K562 (cell line): ENCODE data around the gene A2ML1. TPM values are rescaled to one million over a fixed set of nuclear protein-coding genes. Genes with fewer than 3 reads are reported as not detected.

Experiments
- ATAC-seq: fragments of 200-7000 bp; cut with Tn5 transposase; 3 replicates; pipeline ENCODE4 v1.9.1; 2020; ENCODE audit warnings: moderate library complexity
- BruUV-seq: library from RNA; stranded (reverse); fragments of 400-500 nt; replicated peaks from 2 replicates; lab custom pipeline; 2021; lab: Mats Ljungman, UMichigan
- CTCF ChIA-PET: fragments of 300-600 bp; formaldehyde crosslinking; extraction: SDS; loops from one replicate; lab custom pipeline; 2021; ENCODE audit warnings: low intra/inter-chr PET ratio; lab: Yijun Ruan, JAX
- POLR2A ChIA-PET: fragments of 300-600, 350-650 bp; sonication (Branson Sonifier 250); formaldehyde crosslinking; extraction: SDS; loops from one replicate; lab custom pipeline; 2021; ENCODE audit warnings: antibody characterized with exemption, inconsistent platforms; lab: Yijun Ruan, JAX
- DNase-seq, 4 experiments: peaks; one replicate each; pipeline versions ENCODE4 v3.0.0 to v3.0.0-alpha.2; 2011 to 2018; ENCODE audit warnings: low spot score in 3 of 4, mixed read lengths in 3 of 4; ENCODE audit errors: extremely low read depth in 1 of 4
- FAIRE-seq: peaks from 2 replicates; lab custom pipeline; 2011; peaks lifted over from hg19 to GRCh38; lab: Jason Lieb, UNC
- H2AFZ ChIP-seq: 2 replicates; pipeline ENCODE4 v1.6.0; 2011; ENCODE audit warnings: low read depth, low read length, control low read depth, inconsistent platforms
- H3K27ac ChIP-seq: fragments of 200-600 bp; 3 replicates; pipeline ENCODE4 v1.8.0; 2011; ENCODE audit warnings: low read depth, mild to moderate bottlenecking, control low read depth, inconsistent platforms, low read length, moderate library complexity, mixed read lengths; ENCODE audit errors: extremely low read depth
- H3K27me3 ChIP-seq, 2 experiments: fragments of 300-600 bp in 1 of 2; 2 replicates in 1 of 2; 3 replicates in 1 of 2; pipeline versions ENCODE4 v1.6.0 to v1.8.0; 2011; ENCODE audit warnings: inconsistent platforms in 2 of 2, low read length in 2 of 2, mild to moderate bottlenecking in 1 of 2, mixed read lengths in 1 of 2, moderate library complexity in 1 of 2; ENCODE audit not compliant: control insufficient read depth in 2 of 2, insufficient read depth in 2 of 2
- H3K36me3 ChIP-seq: fragments of 300-600 bp; 3 replicates; pipeline ENCODE4 v1.8.0; 2011; ENCODE audit warnings: mild to moderate bottlenecking, low read length, inconsistent platforms; ENCODE audit not compliant: control insufficient read depth, insufficient read depth
- H3K4me1 ChIP-seq, 2 experiments: fragments of 200-600 bp in 1 of 2; replicated peaks in 1 of 2; 2 replicates in 1 of 2; 3 replicates in 1 of 2; pipeline versions ENCODE4 v1.5.1 to v1.8.0; 2011; ENCODE audit warnings: inconsistent platforms in 2 of 2, low read length in 2 of 2, mild to moderate bottlenecking in 1 of 2, mixed read lengths in 1 of 2, moderate library complexity in 1 of 2; ENCODE audit not compliant: control insufficient read depth in 2 of 2, insufficient read depth in 2 of 2
- H3K4me2 ChIP-seq: 2 replicates; pipeline ENCODE4 v1.6.1; 2011; ENCODE audit warnings: low read length, control low read depth, inconsistent platforms, mixed read lengths; ENCODE audit not compliant: insufficient read depth
- H3K4me3 ChIP-seq: fragments of 200-600 bp; sonication (generic), shearing (Covaris generic); 2 replicates; pipeline ENCODE4 v1.5.1; 2016; ENCODE audit warnings: control low read depth, inconsistent platforms
- H3K79me2 ChIP-seq: fragments of 200-600 bp; 3 replicates; pipeline ENCODE4 v1.8.0; 2011; ENCODE audit warnings: low read length, inconsistent platforms; ENCODE audit not compliant: control insufficient read depth, insufficient read depth
- H3K9ac ChIP-seq, 2 experiments: 2 replicates each; pipeline versions ENCODE4 v1.6.0 to v1.6.1; 2011; ENCODE audit warnings: low read depth in 2 of 2, low read length in 2 of 2, control low read depth in 1 of 2, inconsistent platforms in 1 of 2, mild to moderate bottlenecking in 1 of 2, mixed read lengths in 1 of 2; ENCODE audit not compliant: insufficient read depth in 1 of 2
- H3K9me1 ChIP-seq: one replicate; pipeline ENCODE4 v1.6.0; 2011; ENCODE audit warnings: inconsistent platforms, mild to moderate bottlenecking, low read length, moderate library complexity; ENCODE audit not compliant: control insufficient read depth, insufficient read depth
- H3K9me3 ChIP-seq: replicated peaks from 2 replicates; pipeline ENCODE4 v1.5.1; 2011; ENCODE audit warnings: low read depth, low read length, inconsistent platforms; ENCODE audit not compliant: control insufficient read depth, insufficient read depth
- H4K20me1 ChIP-seq: replicated peaks from 2 replicates; pipeline ENCODE4 v1.6.1; 2011; ENCODE audit warnings: low read length, inconsistent platforms, mixed read lengths; ENCODE audit not compliant: control insufficient read depth, insufficient read depth
- CC2D1A ChIP-seq: fragments of 450-650 bp; IDR thresholded peaks from 2 replicates; pipeline ENCODE4 v1.6.1; 2017; ENCODE audit warnings: mild to moderate bottlenecking
- CHAMP1 ChIP-seq: fragments of 450-650 bp; IDR thresholded peaks from 2 replicates; pipeline ENCODE4 v1.6.1; 2016; ENCODE audit warnings: mild to moderate bottlenecking
- HMG20A ChIP-seq: fragments of 450-650 bp; formaldehyde crosslinking; conservative IDR thresholded peaks from 2 replicates; pipeline ENCODE4 v1.4.0; 2020; ENCODE audit warnings: mild to moderate bottlenecking, mixed read lengths
- MBD1 ChIP-seq: fragments of 250-450 bp; sonication (Bioruptor Pico); IDR thresholded peaks from 2 replicates; pipeline ENCODE4 v1.8.0; 2022; ENCODE audit warnings: inconsistent platforms
- PBX2 ChIP-seq, 2 experiments: IDR thresholded peaks in 1 of 2; conservative IDR thresholded peaks in 1 of 2; 2 replicates each; pipeline ENCODE4 v1.6.1; 2016; ENCODE audit warnings: low read depth in 2 of 2, mild to moderate bottlenecking in 1 of 2, missing compliant biosample characterization in 1 of 2, missing genetic modification characterization in 1 of 2, moderate library complexity in 1 of 2
- POLR2AphosphoS2 ChIP-seq: IDR thresholded peaks from 2 replicates; pipeline ENCODE4 v1.6.1; 2012; ENCODE audit warnings: low read length, improper control_type of control experiment
- SMAD2 ChIP-seq: fragments of 150-350 bp; IDR thresholded peaks from 2 replicates; pipeline ENCODE4 v1.6.1; 2014; ENCODE audit warnings: low read depth, mild to moderate bottlenecking, low read length
- WGBS: fragments of 100-300 bp; shearing (Covaris generic); methylation state at CpG from one replicate; pipeline ENCODE4 v1.1.6; 2016; ENCODE audit warnings: low coverage, mixed read lengths; ENCODE audit not compliant: insufficient coverage; ENCODE audit errors: missing lambda C conversion rate; 5-methylcytosine and 5-hydroxymethylcytosine counted together
- in situ Hi-C: fragments of 300-500 bp; cut with MboI; formaldehyde crosslinking; loops from 4 replicates; pipeline ENCODE4 v1.15.0; 2018; ENCODE audit warnings: inconsistent platforms, mixed read lengths
- intact Hi-C: fragments of 100-400 bp; cut with micrococcal nuclease; formaldehyde crosslinking; loops from 2 replicates; pipeline ENCODE4 v1.14.2; 2022
- polyA plus RNA-seq, 8 experiments: library from polyadenylated mRNA; depleted of rRNA in 4 of 8; stranded (reverse) in 5 of 8; unstranded in 3 of 8; fragments of >200 nt; fragmentation: Nextera tagmentation in 2 of 8; fragmentation: Illumina TruSeq in 1 of 8; extraction: Ambion mirVana in 2 of 8; extraction: Trizol in 1 of 8; gene quantifications; 2 replicates each; pipeline versions ENCODE4 v1.2.1 to v1.2.3, GENCODE V29; 2011 to 2014; ENCODE audit warnings: inconsistent platforms in 1 of 8, missing spikeins in 1 of 8
- total RNA-seq, 7 experiments: library from RNA; depleted of rRNA in 6 of 7; stranded (reverse); fragments of >200 nt in 6 of 7; fragmentation: Illumina TruSeq in 2 of 7; extraction: Trizol in 2 of 7; gene quantifications; 2 replicates each; pipeline versions ENCODE4 v1.2.1 to v1.2.3, GENCODE V29; 2011 to 2021; ENCODE audit warnings: low replicate concordance in 1 of 7
- TF ChIP-seq, protein P1 (sequence below): fragments of 450-650 bp; formaldehyde crosslinking; IDR thresholded peaks from 2 replicates; pipeline ENCODE4 v1.4.0; 2020; ENCODE audit warnings: mild to moderate bottlenecking, moderate library complexity

A2ML1 gene
- total and polyA plus RNA-seq, 9 of the 15 experiments (the other 6 are each of a cell fraction or from before 2014, with no cell fraction given), result 0.04 to 0.47 (median 0.13) TPM

DNA sequence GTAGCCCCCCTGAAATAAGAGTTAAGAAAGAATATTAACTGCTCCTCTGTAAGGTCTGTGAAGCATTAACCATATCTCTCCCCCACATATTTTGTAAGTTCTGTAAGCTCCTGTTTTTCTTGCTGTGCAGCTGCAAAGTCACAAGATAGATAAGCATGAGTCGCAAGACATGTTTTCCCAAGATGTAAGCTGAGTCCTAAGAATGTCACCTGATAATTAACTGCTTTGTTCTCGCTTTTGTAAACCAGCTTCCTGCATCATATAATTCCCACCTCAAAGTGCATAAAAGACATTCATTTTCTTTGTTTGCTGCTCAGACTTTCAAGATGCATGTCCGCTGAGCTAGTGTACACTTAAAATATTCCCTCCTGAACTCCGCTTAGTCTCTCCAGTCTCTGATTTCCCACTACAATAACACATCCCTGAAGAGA, 64.9 kb downstream of the A2ML1 start (continued):
- TF ChIP-seq CHAMP1 (peak; percentile 70), CC2D1A (peak; percentile 69; the same call in 1 of the 2 replicates)

- no TSS peak for BruUV-seq
- in situ Hi-C loops, result no loop called here
- H3K9ac ChIP-seq, result peak overlapping the region in 1 of 2 experiments; percentile 73; a peak in 3 of 4 replicates
- TF ChIP-seq HMG20A (CRISPR knock-in tag), result no peak
- TF ChIP-seq SMAD2, result no peak
- no peak for TF ChIP-seq POLR2AphosphoS2
- no peak for TF ChIP-seq MBD1 (CRISPR knock-in tag)
- TF ChIP-seq, protein P1, sequence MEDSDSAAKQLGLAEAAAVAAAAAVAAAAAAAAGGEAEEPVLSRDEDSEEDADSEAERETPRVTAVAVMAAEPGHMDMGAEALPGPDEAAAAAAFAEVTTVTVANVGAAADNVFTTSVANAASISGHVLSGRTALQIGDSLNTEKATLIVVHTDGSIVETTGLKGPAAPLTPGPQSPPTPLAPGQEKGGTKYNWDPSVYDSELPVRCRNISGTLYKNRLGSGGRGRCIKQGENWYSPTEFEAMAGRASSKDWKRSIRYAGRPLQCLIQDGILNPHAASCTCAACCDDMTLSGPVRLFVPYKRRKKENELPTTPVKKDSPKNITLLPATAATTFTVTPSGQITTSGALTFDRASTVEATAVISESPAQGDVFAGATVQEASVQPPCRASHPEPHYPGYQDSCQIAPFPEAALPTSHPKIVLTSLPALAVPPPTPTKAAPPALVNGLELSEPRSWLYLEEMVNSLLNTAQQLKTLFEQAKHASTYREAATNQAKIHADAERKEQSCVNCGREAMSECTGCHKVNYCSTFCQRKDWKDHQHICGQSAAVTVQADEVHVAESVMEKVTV, result peak; percentile 64
- TF ChIP-seq PBX2 (CRISPR knock-in tag; IDR thresholded peaks at IDR 0.05; ENCODE audit: low read depth), result no peak
- no peak for TF ChIP-seq PBX2 (tag; conservative IDR thresholded peaks at IDR 0.05; ENCODE audit: low read depth)
Measured at GRCh38 chr12:8890313-8891085, 68.1 kb downstream of the A2ML1 start.

More at GRCh38 chr12:8890313-8891085, 68.1 kb downstream of the A2ML1 start:
- Histone ChIP-seq H3K4me2 (peak overlapping the region; percentile 69), H3K4me3 (peak overlapping the region; percentile 41), H4K20me1 (no peaks in the 10 kb centered on the region), H3K27ac (peak overlapping the region; percentile 55; the same call in 1 of the 3 replicates), H3K36me3 (no peaks in the 10 kb centered on the region), H3K9me3 (no peaks in the 10 kb centered on the region), H3K79me2 (no peaks in the 10 kb centered on the region), H3K27me3 (no peaks in the 10 kb centered on the region), H3K4me1 (peaks cover 11 to 18% of the 10 kb centered on the region in 2 experiments; a peak in 4 of 5 replicates), H2AFZ (peak overlapping the region; percentile 98), H3K9me1 (no peaks in the 10 kb centered on the region)
- ATAC-seq, result peak; percentile 82
- FAIRE-seq, result peak; percentile 80
- 19% methylated on average over 12 of the region's 14 CpGs for WGBS
- intact Hi-C loops, result loop anchor here (2.0 to 10.0 kb wide), 4 partner anchors 63 to 208 kb away; no protein-coding TSS in a partner anchor
- peak; percentile 58 to 74 (median 66) for DNase-seq
- CTCF ChIA-PET, result interaction anchor here (0.6 to 3.0 kb wide), 3 partner anchors 110 to 209 kb away, joined by 3 to 10 read pairs (median 7); no protein-coding TSS in a partner anchor
- POLR2A ChIA-PET, result interaction anchor here (1.1 to 1.4 kb wide), 3 partner anchors 15 to 23 kb away, joined by 3 read pairs; no protein-coding TSS in a partner anchor
